K562 (cell line): ENCODE data around the gene LLPH. TPM values are rescaled to one million over a fixed set of nuclear protein-coding genes. Genes with fewer than 3 reads are reported as not detected.
A peak's percentile ranks its signal among the peaks of the same experiment; 100 is the strongest.

ENCODE experiments used
- ARID2 ChIP-seq: fragments of 450-650 bp; IDR thresholded peaks from 2 replicates; pipeline ENCODE4 v1.6.1; 2017; ENCODE audit warnings: antibody characterized with exemption, mild to moderate bottlenecking
- CREB3 ChIP-seq: fragments of 450-650 bp; conservative IDR thresholded peaks from 2 replicates; pipeline ENCODE4 v1.6.1; 2016; ENCODE audit warnings: missing genetic modification characterization, low read depth, mild to moderate bottlenecking, missing compliant biosample characterization, moderate library complexity
- MNT ChIP-seq, 2 experiments: fragments of 450-650 bp; conservative IDR thresholded peaks; 2 replicates each; pipeline ENCODE4 v1.6.1; 2017; ENCODE audit warnings: mild to moderate bottlenecking in 2 of 2, moderate library complexity in 2 of 2
- MYBL2 ChIP-seq, 2 experiments: fragments of 450-650 bp in 1 of 2; sonication (generic) in 1 of 2; formaldehyde crosslinking in 1 of 2; IDR thresholded peaks; 2 replicates each; pipeline versions ENCODE4 v1.6.1 to v1.8.1; 2017 to 2022; ENCODE audit warnings: borderline replicate concordance in 1 of 2, inconsistent platforms in 1 of 2, low read depth in 1 of 2, mild to moderate bottlenecking in 1 of 2, missing genetic modification reagents in 1 of 2, moderate library complexity in 1 of 2
- MYC ChIP-seq, 2 experiments: fragments of 250-450 bp in 1 of 2; sonication (Bioruptor Pico) in 1 of 2; IDR thresholded peaks; 2 replicates each; pipeline versions ENCODE4 v1.5.1 to v1.6.1; 2012 to 2021; ENCODE audit warnings: low read depth in 2 of 2, borderline replicate concordance in 1 of 2, improper control_type of control experiment in 1 of 2, low read length in 1 of 2, mild to moderate bottlenecking in 1 of 2, moderate library complexity in 1 of 2
- NFYB ChIP-seq: IDR thresholded peaks from 2 replicates; pipeline ENCODE4 v1.6.1; 2011; ENCODE audit warnings: mild to moderate bottlenecking, moderate library complexity; ENCODE audit not compliant: insufficient read length; ENCODE audit errors: extremely low read depth
- SETDB1 ChIP-seq: IDR thresholded peaks from one replicate; pipeline ENCODE4 v1.6.1; 2012; ENCODE audit warnings: low read length, control low read depth, inconsistent platforms
- ZBED1 ChIP-seq: IDR thresholded peaks from 2 replicates; pipeline ENCODE4 v1.6.1; 2014
- ZBTB9 ChIP-seq: fragments of 450-650 bp; formaldehyde crosslinking; IDR thresholded peaks from 2 replicates; pipeline ENCODE4 v1.4.0; 2020; ENCODE audit warnings: mild to moderate bottlenecking, moderate library complexity
- ZFPM2 ChIP-seq: fragments of 250-450 bp; sonication (Bioruptor Pico); IDR thresholded peaks from 2 replicates; pipeline ENCODE4 v1.5.1; 2022; ENCODE audit warnings: mild to moderate bottlenecking
- polyA plus RNA-seq, 8 experiments: library from polyadenylated mRNA; depleted of rRNA in 4 of 8; stranded (reverse) in 5 of 8; unstranded in 3 of 8; fragments of >200 nt; fragmentation: Nextera tagmentation in 2 of 8; fragmentation: Illumina TruSeq in 1 of 8; extraction: Ambion mirVana in 2 of 8; extraction: Trizol in 1 of 8; gene quantifications; 2 replicates each; pipeline versions ENCODE4 v1.2.1 to v1.2.3, GENCODE V29; 2011 to 2014; ENCODE audit warnings: inconsistent platforms in 1 of 8, missing spikeins in 1 of 8
- total RNA-seq, 7 experiments: library from RNA; depleted of rRNA in 6 of 7; stranded (reverse); fragments of >200 nt in 6 of 7; fragmentation: Illumina TruSeq in 2 of 7; extraction: Trizol in 2 of 7; gene quantifications; 2 replicates each; pipeline versions ENCODE4 v1.2.1 to v1.2.3, GENCODE V29; 2011 to 2021; ENCODE audit warnings: low replicate concordance in 1 of 7

The LLPH gene
- total and polyA plus RNA-seq, 9 of the 15 experiments (the other 6 are each of a cell fraction or from before 2014, with no cell fraction given): 19.1 to 87.3 (median 59.6) TPM

GRCh38 chr12:66168410-66168809 is 37.9 kb upstream of the LLPH start (continued):
- TF ChIP-seq CREB3 (tag) (0 out of 2 replicates have a peak, but pooled peaks have one; percentile 20), SETDB1 (no peak), ZFPM2 (CRISPR knock-in tag) (no peak), ZBED1 (no peak), MNT (conservative IDR thresholded peaks at IDR 0.05) (peak; percentile 50 to 60; a peak in 3 of 4 replicates), ARID2 (no peak), MYBL2 (IDR thresholded peaks at IDR 0.05; ENCODE audit: low read depth) (peak; percentile 49; the same call in 1 of the 2 replicates), MYBL2 (CRISPR knock-in tag; IDR thresholded peaks at IDR 0.05; ENCODE audit: borderline replicate concordance) (no peak), ZBTB9 (0 out of 2 replicates have a peak, but pooled peaks have one; percentile 23), NFYB (peak; percentile 35), MYC (IDR thresholded peaks at IDR 0.05; ENCODE audit: low read depth, low read length) (0 out of 2 replicates have a peak, but pooled peaks have one; percentile 38), MYC (CRISPR knock-in tag; IDR thresholded peaks at IDR 0.05; ENCODE audit: borderline replicate concordance, low read depth) (no peak)
